Skeletal muscle tissue (tissue), 4 donors: ENCODE results near the gene NDNF. TPM values are rescaled to one million over a fixed set of nuclear protein-coding genes. Genes with fewer than 3 reads are reported as not detected.

Source experiments
- H3K27ac ChIP-seq: one replicate; pipeline ENCODE4 v1.7.0; 2013; ENCODE audit warnings: mild to moderate bottlenecking, low read depth, low read length, inconsistent platforms
- H3K27me3 ChIP-seq, 3 donors: one replicate each; pipeline ENCODE4 v1.7.0; 2013; ENCODE audit warnings: low read length in 3 of 3; ENCODE audit not compliant: control insufficient read depth in 3 of 3, insufficient read depth in 3 of 3
- H3K36me3 ChIP-seq, 3 donors: one replicate each; pipeline ENCODE4 v1.7.0; 2013; ENCODE audit warnings: low read length in 3 of 3; ENCODE audit not compliant: control insufficient read depth in 3 of 3, insufficient read depth in 3 of 3
- H3K4me1 ChIP-seq, 3 donors: one replicate each; pipeline ENCODE4 v1.7.0; 2013; ENCODE audit warnings: low read length in 3 of 3, mild to moderate bottlenecking in 3 of 3; ENCODE audit not compliant: control insufficient read depth in 3 of 3, insufficient read depth in 3 of 3
- H3K4me3 ChIP-seq, 3 donors: one replicate each; pipeline ENCODE4 v1.7.0; 2013; ENCODE audit warnings: low read length in 3 of 3
- H3K9ac ChIP-seq, 3 donors: one replicate each; pipeline ENCODE4 v1.7.0; 2013; ENCODE audit warnings: low read length in 3 of 3, mild to moderate bottlenecking in 3 of 3, moderate library complexity in 2 of 3, low read depth in 1 of 3
- H3K9me3 ChIP-seq, 3 donors: one replicate each; pipeline ENCODE4 v1.7.0; 2013; ENCODE audit warnings: low read length in 3 of 3; ENCODE audit not compliant: control insufficient read depth in 3 of 3
- total RNA-seq: library from RNA; depleted of rRNA; stranded (reverse); fragments of >200 nt; gene quantifications from one replicate; pipeline ENCODE4 v1.2.3, GENCODE V29; 2014
- donor health status: Osteomylitis.

Gene NDNF
- total RNA-seq, 1 donor from 2014 or later, result 5.2 TPM

DNA sequence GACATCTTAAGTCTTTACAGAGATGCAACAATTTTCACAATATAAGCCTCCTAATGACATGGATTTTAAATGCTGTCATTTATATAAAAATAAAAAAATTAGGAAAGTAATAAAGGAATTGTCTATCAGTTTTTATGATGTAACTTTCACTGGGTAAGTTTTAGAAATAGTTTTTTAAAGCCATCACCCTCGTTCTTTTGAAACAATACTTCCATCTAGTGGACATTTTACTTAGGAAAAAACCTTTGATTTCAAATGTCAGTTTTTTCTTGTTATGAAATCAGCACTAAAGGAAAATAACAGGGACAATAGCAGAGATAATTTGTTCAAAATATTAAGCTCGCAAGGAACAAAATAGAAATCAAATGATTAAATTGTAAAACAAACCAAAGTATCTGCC, 24.3 kb upstream of the NDNF start:
- Histone ChIP-seq H3K4me1 (no peaks in the 10 kb centered on the region), H3K27me3 (no peaks in the 10 kb centered on the region), H3K4me3 (no peak overlapping the region), H3K27ac (no peak overlapping the region), H3K9ac (no peak overlapping the region), H3K9me3 (no peaks in the 10 kb centered on the region), H3K36me3 (no peaks in the 10 kb centered on the region)

DNA sequence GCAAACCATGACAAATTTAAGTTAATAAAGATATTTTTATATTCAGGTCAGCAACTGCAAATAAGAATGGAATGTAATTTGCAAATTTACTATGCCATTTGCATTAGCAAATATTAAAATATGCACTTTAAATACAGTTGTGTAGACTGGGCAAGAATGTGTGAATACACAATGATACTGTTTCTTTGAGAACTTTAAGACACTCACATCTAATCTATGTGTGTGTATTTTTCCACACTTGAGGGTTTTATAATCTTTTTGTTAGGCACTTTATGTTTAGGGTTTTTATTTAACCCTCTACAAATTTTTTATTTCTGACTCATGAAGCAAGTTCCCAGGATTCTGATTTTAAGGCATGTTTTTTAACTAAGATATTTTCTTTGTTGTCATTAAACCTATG, 23.9 kb upstream of the NDNF start:
- Histone ChIP-seq H3K9me3 (no peaks in the 10 kb centered on the region), H3K4me3 (no peak overlapping the region), H3K9ac (no peak overlapping the region), H3K27ac (no peak overlapping the region), H3K36me3 (no peaks in the 10 kb centered on the region), H3K27me3 (no peaks in the 10 kb centered on the region), H3K4me1 (no peaks in the 10 kb centered on the region)

DNA sequence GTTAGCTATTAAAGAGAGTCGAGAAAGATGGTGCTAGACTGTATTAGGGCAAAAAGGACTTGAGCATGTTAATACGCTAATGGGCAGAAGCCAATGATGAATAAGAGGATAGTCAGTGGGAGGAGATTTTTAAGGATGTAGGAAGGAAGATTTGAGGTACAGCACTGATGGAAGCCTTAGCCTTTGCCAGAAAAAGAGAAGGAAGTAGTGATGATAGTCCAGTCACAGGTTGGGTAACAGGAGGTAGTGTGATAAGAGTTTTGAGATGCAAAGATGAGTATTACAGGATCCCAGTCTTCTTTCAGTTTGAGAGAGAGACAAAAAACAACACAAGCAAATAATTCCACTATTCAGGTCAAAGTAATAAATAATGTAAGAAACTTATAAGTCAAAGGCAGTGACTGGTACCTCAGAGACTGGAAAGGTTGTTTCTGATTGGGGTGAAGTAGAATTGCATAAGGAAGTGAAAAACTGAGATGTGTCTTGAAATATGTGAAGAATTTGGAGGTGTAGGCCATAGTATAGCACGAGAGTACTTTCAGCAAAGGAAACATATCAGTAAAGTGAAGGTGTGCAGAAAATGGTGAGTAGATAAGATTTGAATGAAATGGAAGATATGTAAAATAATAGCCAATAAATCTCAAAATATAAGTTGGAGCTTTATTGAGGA, 22.1 kb upstream of the NDNF start:
- Histone ChIP-seq H3K27me3 (no peaks in the 10 kb centered on the region), H3K27ac (no peak overlapping the region), H3K4me3 (no peak overlapping the region), H3K4me1 (no peaks in the 10 kb centered on the region), H3K9ac (no peak overlapping the region), H3K36me3 (no peaks in the 10 kb centered on the region), H3K9me3 (no peaks in the 10 kb centered on the region)

DNA sequence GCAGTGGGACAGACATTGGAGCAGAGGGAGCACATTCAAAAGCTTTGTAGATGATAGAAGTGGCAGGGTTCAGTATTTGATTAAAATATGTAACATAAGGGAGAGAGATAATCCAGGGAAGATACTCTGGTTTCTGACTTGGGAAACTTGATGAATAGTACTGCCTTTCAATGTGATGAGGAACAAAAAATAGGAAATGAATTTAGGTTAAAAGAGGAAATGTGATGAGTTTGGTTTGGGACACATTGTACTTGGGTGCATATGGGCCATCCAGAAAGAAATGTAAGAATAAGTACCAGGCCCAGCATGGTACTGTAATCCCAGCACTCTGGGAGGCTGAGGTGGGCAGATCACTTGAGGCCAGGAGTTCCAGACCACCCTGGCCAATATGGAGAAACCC, 20.9 kb upstream of the NDNF start:
- H3K9ac ChIP-seq, result no peak overlapping the region
- no peak overlapping the region for H3K27ac ChIP-seq
- no peaks in the 10 kb centered on the region for H3K27me3 ChIP-seq
- H3K9me3 ChIP-seq, result no peaks in the 10 kb centered on the region
- no peaks in the 10 kb centered on the region for H3K4me1 ChIP-seq
- H3K36me3 ChIP-seq, result no peaks in the 10 kb centered on the region
- H3K4me3 ChIP-seq, result no peak overlapping the region

DNA sequence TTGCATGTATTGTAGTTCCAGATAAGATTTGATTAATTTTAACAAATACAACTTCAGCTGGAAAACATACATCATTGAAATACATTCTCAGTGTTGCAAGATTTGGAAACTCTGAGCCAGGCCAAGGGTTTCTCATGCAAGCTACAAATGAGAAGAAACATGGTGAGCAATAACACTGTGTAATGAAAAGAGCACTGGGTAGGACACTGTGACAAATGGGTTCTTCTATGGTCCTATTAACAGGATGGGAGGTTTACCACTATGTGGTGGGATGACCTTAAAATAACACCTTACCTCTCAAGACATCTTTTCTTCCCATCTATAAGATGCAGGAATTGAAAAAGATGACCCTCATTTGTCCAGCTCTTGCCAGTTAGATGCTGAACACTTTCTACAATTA, 19.6 kb upstream of the NDNF start:
- no peaks in the 10 kb centered on the region for H3K9me3 ChIP-seq
- H3K27ac ChIP-seq, result no peak overlapping the region
- no peak overlapping the region for H3K4me3 ChIP-seq
- no peaks in the 10 kb centered on the region for H3K27me3 ChIP-seq
- no peaks in the 10 kb centered on the region for H3K36me3 ChIP-seq
- no peak overlapping the region for H3K9ac ChIP-seq
- no peaks in the 10 kb centered on the region for H3K4me1 ChIP-seq

DNA sequence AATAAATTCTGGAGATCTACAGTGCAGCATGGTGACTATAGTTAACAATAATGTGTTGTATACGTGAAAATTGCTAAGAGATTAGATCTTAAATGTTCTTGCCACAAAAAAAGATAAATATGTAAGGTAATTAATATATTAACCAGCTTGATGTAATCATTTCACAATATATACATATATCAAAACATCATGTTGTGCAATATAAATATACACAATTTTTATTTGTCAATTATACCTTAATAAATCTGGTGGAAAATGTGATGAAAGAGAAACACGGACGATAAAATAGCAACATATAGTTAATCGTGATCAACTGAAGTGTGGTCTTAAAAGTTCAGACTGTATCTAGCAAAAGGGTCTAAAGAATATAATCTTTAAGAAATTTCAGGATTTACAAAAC, 16.5 kb upstream of the NDNF start:
- no peak overlapping the region for H3K4me3 ChIP-seq
- no peaks in the 10 kb centered on the region for H3K9me3 ChIP-seq
- H3K9ac ChIP-seq, result no peak overlapping the region
- no peak overlapping the region for H3K27ac ChIP-seq
- no peaks in the 10 kb centered on the region for H3K36me3 ChIP-seq
- H3K27me3 ChIP-seq, result no peaks in the 10 kb centered on the region
- no peaks in the 10 kb centered on the region for H3K4me1 ChIP-seq

DNA sequence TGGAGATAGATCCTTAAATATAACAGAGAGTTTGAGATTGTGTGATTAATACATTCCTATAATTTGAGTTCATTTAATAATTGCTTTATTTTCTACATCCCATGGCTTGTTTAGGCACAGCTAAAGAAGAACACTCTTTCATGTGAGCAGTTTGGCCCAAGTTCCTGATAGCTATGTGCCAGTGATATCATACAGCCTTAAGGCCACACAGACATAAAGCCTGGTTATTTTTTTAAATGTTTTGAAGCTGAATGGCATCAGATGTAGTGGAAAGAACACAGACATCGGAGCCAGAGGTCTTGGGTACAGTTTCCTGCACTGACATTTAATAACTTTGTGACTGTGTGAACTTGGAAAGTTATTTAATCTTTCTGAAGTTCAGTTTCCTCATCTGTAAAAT, 7.0 kb upstream of the NDNF start:
- H3K27me3 ChIP-seq, result peaks cover 0 to 4% (median 0%) of the 10 kb centered on the region in 3 donors
- H3K36me3 ChIP-seq, result no peaks in the 10 kb centered on the region
- H3K9me3 ChIP-seq, result no peaks in the 10 kb centered on the region
- H3K4me1 ChIP-seq, result no peaks in the 10 kb centered on the region
- H3K27ac ChIP-seq, result no peak overlapping the region
- H3K4me3 ChIP-seq, result no peak overlapping the region
- no peak overlapping the region for H3K9ac ChIP-seq

DNA sequence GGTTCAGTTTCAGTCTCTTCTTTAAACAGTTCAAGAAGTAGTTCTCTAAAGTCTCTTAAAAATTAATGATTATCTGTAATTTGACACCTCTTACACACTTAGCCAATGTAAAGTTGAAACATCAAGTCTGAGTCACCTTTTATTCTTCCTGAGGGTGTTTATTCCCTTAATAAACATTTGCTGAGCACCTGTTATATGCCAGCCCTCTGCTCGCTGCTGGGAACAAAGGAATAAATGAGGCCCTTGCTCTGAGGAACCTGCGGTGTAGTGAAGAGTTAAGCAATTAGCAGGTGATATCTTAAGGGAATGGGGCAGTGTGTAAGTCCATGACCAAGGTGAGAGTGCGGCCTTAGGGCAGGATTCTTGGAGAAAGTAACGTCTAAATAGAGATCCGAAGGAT, 5.2 kb upstream of the NDNF start:
- Histone ChIP-seq H3K9me3 (no peaks in the 10 kb centered on the region), H3K27ac (no peak overlapping the region), H3K9ac (no peak overlapping the region), H3K4me3 (no peak overlapping the region), H3K4me1 (peaks cover 0 to 5% (median 5%) of the 10 kb centered on the region in 3 donors), H3K36me3 (no peaks in the 10 kb centered on the region), H3K27me3 (peaks cover 0 to 16% (median 6%) of the 10 kb centered on the region in 3 donors)

DNA sequence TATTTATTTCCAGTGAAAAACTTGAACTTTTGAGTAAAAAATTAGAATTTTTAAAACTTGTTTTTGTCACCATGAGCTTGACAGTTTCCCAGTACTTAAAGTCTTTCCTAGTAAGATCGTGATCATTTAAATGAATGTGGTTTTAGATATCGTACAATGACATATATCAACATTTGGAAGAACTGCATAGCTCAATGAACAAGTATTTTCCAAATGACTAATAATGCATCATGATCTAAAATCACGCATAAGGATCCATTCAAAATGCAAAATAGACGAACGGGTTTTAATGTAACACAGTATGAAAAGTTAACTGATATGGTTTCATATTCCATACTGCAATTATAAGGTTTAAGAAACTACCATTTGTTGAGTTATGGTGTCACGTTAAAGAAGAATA, 4.1 kb upstream of the NDNF start:
- H3K4me1 ChIP-seq, result peaks cover 6 to 12% (median 10%) of the 10 kb centered on the region in 3 donors
- H3K27ac ChIP-seq, result no peak overlapping the region
- no peak overlapping the region for H3K4me3 ChIP-seq
- H3K36me3 ChIP-seq, result no peaks in the 10 kb centered on the region
- H3K9me3 ChIP-seq, result no peaks in the 10 kb centered on the region
- no peak overlapping the region for H3K9ac ChIP-seq
- peaks cover 0 to 21% (median 10%) of the 10 kb centered on the region in 3 donors for H3K27me3 ChIP-seq

DNA sequence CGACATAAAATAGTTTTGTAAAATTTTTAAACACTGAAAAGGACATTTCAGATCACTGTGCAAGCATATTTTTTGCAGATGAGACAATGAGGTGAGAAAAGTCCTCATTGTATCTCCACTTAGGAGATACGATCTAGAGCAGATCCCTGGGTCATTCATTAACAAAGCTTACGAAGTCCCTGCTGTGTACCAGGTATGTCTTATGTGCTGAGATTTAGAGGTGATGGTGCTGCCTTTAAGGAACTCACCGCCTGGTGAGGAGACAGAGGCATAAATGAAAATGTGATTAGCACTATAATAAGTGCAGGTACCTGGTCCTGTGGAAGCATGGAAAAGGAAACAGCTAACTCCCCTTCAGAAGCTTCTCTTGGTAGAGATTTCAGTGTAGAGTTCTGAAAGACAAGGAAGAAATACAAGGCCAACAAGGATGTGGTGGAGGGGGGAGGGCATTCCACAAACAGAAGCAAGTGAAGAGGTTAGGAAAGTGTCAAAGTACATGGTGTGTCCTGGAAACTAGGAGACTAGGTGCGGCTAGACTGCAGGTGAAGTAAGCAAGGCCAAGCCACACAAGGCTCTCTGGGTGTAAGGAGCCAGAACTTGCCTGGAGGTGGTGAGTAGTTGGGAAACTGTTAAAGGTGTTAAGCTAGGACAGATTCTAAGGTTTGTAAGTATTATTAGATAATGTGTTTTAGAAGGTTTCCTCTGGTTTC, 1.5 kb upstream of the NDNF start:
- no peak overlapping the region for H3K27ac ChIP-seq
- H3K4me3 ChIP-seq, result no peak overlapping the region
- peaks cover 7 to 36% (median 19%) of the 10 kb centered on the region in 3 donors for H3K27me3 ChIP-seq
- peaks cover 13 to 20% (median 17%) of the 10 kb centered on the region in 3 donors for H3K4me1 ChIP-seq
- no peaks in the 10 kb centered on the region for H3K9me3 ChIP-seq
- H3K36me3 ChIP-seq, result no peaks in the 10 kb centered on the region
- no peak overlapping the region for H3K9ac ChIP-seq
